Stimulated activated CD4-positive, alpha-beta T cell treated with anti-CD3 and anti-CD28 coated beads, Interleukin-15, amount 100 ng/mL, for 48 hours (primary cell): ENCODE data around the gene CDKN2C.
"Not testable (repeated sequence)": the region's sequence is repeated elsewhere in the genome, so short reads cannot be mapped to it uniquely, and the experiment has no call there.

Source experiments
- DNase-seq, 2 donors: peaks; one replicate each; pipeline ENCODE4 v3.0.0-alpha.2; 2020; ENCODE audit warnings: low read depth in 2 of 2

The CDKN2C gene

GRCh38 chr1:50979937-50980336, 9.9 kb downstream of the CDKN2C start:
- DNase-seq = no peak

GRCh38 chr1:50980505-50980904, 10.5 kb downstream of the CDKN2C start:
- DNase-seq = no peak

GRCh38 chr1:50981741-50982140, 11.7 kb downstream of the CDKN2C start:
- DNase-seq = no peak

- DNase-seq = no peak
These were observed 12.6 kb downstream of the CDKN2C start for GRCh38 chr1:50982611-50983010.

GRCh38 chr1:50983219-50983802, 13.3 kb downstream of the CDKN2C start:
- no peak for DNase-seq

GRCh38 chr1:50985094-50985493, 15.0 kb downstream of the CDKN2C start:
- no peak for DNase-seq

- no peak for DNase-seq
These were observed 16.6 kb downstream of the CDKN2C start for GRCh38 chr1:50986653-50987052.

- DNase-seq = no peak
These were observed 19.6 kb downstream of the CDKN2C start for GRCh38 chr1:50989694-50990093.

- no peak for DNase-seq
These were observed 22.7 kb downstream of the CDKN2C start for GRCh38 chr1:50992532-50993318.

- DNase-seq = no peak
These were observed 23.6 kb downstream of the CDKN2C start for GRCh38 chr1:50993645-50994044.

GRCh38 chr1:50994997-50995396, 25.0 kb downstream of the CDKN2C start:
- DNase-seq = no peak

- no peak for DNase-seq
These were observed 25.6 kb downstream of the CDKN2C start for GRCh38 chr1:50995651-50996050.

GRCh38 chr1:50996083-50996482, 26.0 kb downstream of the CDKN2C start:
- no peak for DNase-seq

GRCh38 chr1:50999375-50999774, 29.3 kb downstream of the CDKN2C start:
- not testable (repeated sequence) for DNase-seq

- DNase-seq = no peak
These were observed 30.1 kb downstream of the CDKN2C start for GRCh38 chr1:51000160-51000559.

GRCh38 chr1:51000651-51001050, 30.6 kb downstream of the CDKN2C start:
- DNase-seq = no peak

- no peak for DNase-seq
These were observed 32.5 kb downstream of the CDKN2C start for GRCh38 chr1:51002516-51002915.

- DNase-seq = not testable (repeated sequence)
These were observed 35.5 kb downstream of the CDKN2C start for GRCh38 chr1:51005549-51005948.

- no peak for DNase-seq
These were observed 39.3 kb downstream of the CDKN2C start for GRCh38 chr1:51009381-51009780.

GRCh38 chr1:51014878-51015277, 44.8 kb downstream of the CDKN2C start:
- no peak for DNase-seq

- no peak for DNase-seq
These were observed 49.8 kb downstream of the CDKN2C start for GRCh38 chr1:51019811-51020210.
